SH-SY5Y (cell line): ENCODE results near the gene VWDE.

Source experiments
- GATA2 ChIP-seq: IDR thresholded peaks from 2 replicates; pipeline ENCODE4 v1.6.1; 2011; ENCODE audit warnings: mild to moderate bottlenecking, low read depth, low read length
- GATA3 ChIP-seq: IDR thresholded peaks from 2 replicates; pipeline ENCODE4 v1.6.1; 2011; ENCODE audit warnings: low read depth, mild to moderate bottlenecking, low read length, moderate library complexity

DNA sequence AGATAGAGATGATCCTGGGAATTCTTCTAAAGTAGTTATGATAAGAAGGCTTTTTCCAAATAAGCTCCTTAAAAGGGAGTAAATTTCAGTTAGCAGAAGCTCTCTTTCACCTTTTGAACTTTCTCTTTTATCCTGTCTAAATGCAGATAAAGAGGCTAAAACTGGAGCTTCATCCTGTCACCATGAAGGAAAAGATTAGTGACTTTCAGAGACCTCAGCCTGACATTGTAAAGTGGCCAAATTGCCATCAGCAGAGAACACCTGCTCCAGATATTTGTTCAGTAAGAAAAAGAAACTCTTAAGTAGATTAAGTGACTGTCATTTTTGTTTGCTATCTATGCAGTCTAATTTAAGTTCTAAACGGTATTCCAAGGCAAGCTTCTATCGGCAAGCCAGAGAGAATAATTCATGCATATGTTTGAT is 18.3 kb downstream of the VWDE start:
- TF ChIP-seq GATA3 (no peak), GATA2 (no peak)
